ENCODE results near the gene RAB17. TPM values are rescaled to one million over a fixed set of nuclear protein-coding genes. Genes with fewer than 3 reads are reported as not detected.

Gene RAB17
- total RNA-seq = under 0.01 TPM

GRCh38 chr2:237590272-237591140 is at the start of gene RAB17:
Gene RAB17 (minus strand): TSS chr2:237590734. CDS start chr2:237586154, 4,580 bp downstream.

GRCh38 chr2:237627441-237628246 is 37.1 kb upstream of the RAB17 start, which contains the start of gene LRRFIP1:
Gene LRRFIP1 (plus strand): TSS chr2:237627587. CDS start chr2:237627645, 58 bp downstream.

GRCh38 chr2:237566401-237567235 is 23.9 kb downstream of the RAB17 start, which contains the start of gene PRLH:
Gene PRLH (plus strand): TSS chr2:237566574. CDS start chr2:237566574, 0 bp downstream.

Small RNAs within 50 kb of the gene (small RNA-seq; reads per million reads assigned to genes)
- gene RNU6-1140P = 0.08 reads per million

Other genes starting within 250 kb of the RAB17 start
- gene COL6A3, start 176.6 kb downstream of the RAB17 start, total RNA-seq = 14.1 TPM
- gene MLPH, start 103.5 kb downstream of the RAB17 start, total RNA-seq = 0.69 TPM
- gene PRLH, start 24.2 kb downstream of the RAB17 start, total RNA-seq = not detected
- 36.9 TPM for gene LRRFIP1, start 36.9 kb upstream of the RAB17 start, total RNA-seq
- 2.8 TPM for gene RBM44, start 208.0 kb upstream of the RAB17 start, total RNA-seq